GM12878 (cell line): Measurements from ENCODE around the gene DUOXA2. TPM values are rescaled to one million over a fixed set of nuclear protein-coding genes. Genes with fewer than 3 reads are reported as not detected.

Source experiments
- ATAC-seq: fragments of 200-7000 bp; cut with Tn5 transposase; 3 replicates; pipeline ENCODE4 v1.9.1; 2020; ENCODE audit warnings: mild to moderate bottlenecking, moderate library complexity
- BruUV-seq: library from RNA; stranded (reverse); fragments of 400-500 nt; replicated peaks from 2 replicates; lab custom pipeline; 2021; lab: Mats Ljungman, UMichigan
- CTCF ChIA-PET: fragments of 300-600 bp; sonication (Branson Sonifier 250); formaldehyde crosslinking; extraction: SDS; loops from one replicate; lab custom pipeline; 2021; ENCODE audit warnings: inconsistent platforms; lab: Yijun Ruan, JAX
- POLR2A ChIA-PET: fragments of 350-600 bp; formaldehyde crosslinking; extraction: SDS; loops from one replicate; lab custom pipeline; 2021; ENCODE audit warnings: inconsistent platforms; lab: Charles Lee
- RAD21 ChIA-PET: fragments of 300-600 bp; sonication (Branson Sonifier 250); formaldehyde crosslinking; loops from one replicate; lab custom pipeline; 2023; ENCODE audit warnings: antibody characterized with exemption; ENCODE audit not compliant: unreplicated experiment; lab: Charles Lee
- SMC1A ChIA-PET: fragments of 300-600 bp; sonication (Branson Sonifier 250); formaldehyde crosslinking; loops from one replicate; lab custom pipeline; 2023; ENCODE audit not compliant: unreplicated experiment, uncharacterized antibody; lab: Charles Lee
- DNase-seq: peaks from one replicate; pipeline ENCODE4 v3.0.0-alpha.2; 2011; ENCODE audit warnings: low read depth, low spot score
- FAIRE-seq: peaks from 3 replicates; lab custom pipeline; 2011; peaks lifted over from hg19 to GRCh38; lab: Jason Lieb, UNC
- H2AFZ ChIP-seq: 2 replicates; pipeline ENCODE4 v1.6.0; 2011; ENCODE audit warnings: low read depth, low read length, control low read depth; ENCODE audit not compliant: control insufficient read depth
- H3K27ac ChIP-seq: 2 replicates; pipeline ENCODE4 v1.5.1; 2011; ENCODE audit warnings: control low read depth; ENCODE audit not compliant: control insufficient read depth, insufficient read depth
- H3K27me3 ChIP-seq, 2 experiments: replicated peaks in 1 of 2; 2 replicates each; pipeline versions ENCODE4 v1.6.0 to v1.6.1; 2011; ENCODE audit warnings: low read length in 1 of 2; ENCODE audit not compliant: control insufficient read depth in 2 of 2, insufficient read depth in 2 of 2
- H3K36me3 ChIP-seq, 2 experiments: 2 replicates each; pipeline ENCODE4 v1.5.1; 2011; ENCODE audit warnings: low read length in 1 of 2; ENCODE audit not compliant: control insufficient read depth in 2 of 2, insufficient read depth in 2 of 2
- H3K4me1 ChIP-seq: 2 replicates; pipeline ENCODE4 v1.6.1; 2011; ENCODE audit warnings: mild to moderate bottlenecking, low read length, moderate library complexity, mixed read lengths; ENCODE audit not compliant: control insufficient read depth, insufficient read depth
- H3K4me2 ChIP-seq: 2 replicates; pipeline ENCODE4 v1.6.0; 2011; ENCODE audit warnings: control low read depth; ENCODE audit not compliant: control insufficient read depth, insufficient read depth
- H3K4me3 ChIP-seq: fragments of 200-600 bp; sonication (generic); 2 replicates; pipeline ENCODE4 v1.5.1; 2016
- H3K79me2 ChIP-seq: 2 replicates; pipeline ENCODE4 v1.6.0; 2011; ENCODE audit warnings: low read length; ENCODE audit not compliant: control insufficient read depth, insufficient read depth
- H3K9ac ChIP-seq: 2 replicates; pipeline ENCODE4 v1.8.0; 2011; ENCODE audit warnings: low read length, control low read depth, mixed read lengths; ENCODE audit not compliant: control insufficient read depth, insufficient read depth
- H3K9me3 ChIP-seq: replicated peaks from 3 replicates; pipeline ENCODE4 v1.5.1; 2011; ENCODE audit warnings: mild to moderate bottlenecking, low read length; ENCODE audit not compliant: control insufficient read depth, insufficient read depth
- H4K20me1 ChIP-seq: 2 replicates; pipeline ENCODE4 v1.6.0; 2011; ENCODE audit not compliant: control insufficient read depth, insufficient read depth
- BMI1 ChIP-seq: fragments of 450-650 bp; IDR thresholded peaks from 2 replicates; pipeline ENCODE4 v1.6.1; 2016; ENCODE audit warnings: mild to moderate bottlenecking, moderate library complexity, borderline replicate concordance
- ESRRA ChIP-seq: IDR thresholded peaks from 2 replicates; pipeline ENCODE4 v1.6.1; 2012; ENCODE audit warnings: mild to moderate bottlenecking, low read length, improper control_type of control experiment
- IKZF2 ChIP-seq, 2 experiments: fragments of 450-650 bp; IDR thresholded peaks; 2 replicates each; pipeline ENCODE4 v1.6.1; 2017; ENCODE audit warnings: mild to moderate bottlenecking in 2 of 2, moderate library complexity in 2 of 2
- KDM1A ChIP-seq: fragments of 200-600 bp; sonication (generic); IDR thresholded peaks from 2 replicates; pipeline ENCODE4 v1.6.1; 2016; ENCODE audit warnings: borderline replicate concordance
- MEF2B ChIP-seq: fragments of 450-650 bp; IDR thresholded peaks from 2 replicates; pipeline ENCODE4 v1.6.1; 2018; ENCODE audit warnings: mild to moderate bottlenecking, moderate library complexity; ENCODE audit not compliant: partially characterized antibody, poor library complexity, severe bottlenecking
- PAX5 ChIP-seq: IDR thresholded peaks from 2 replicates; pipeline ENCODE4 v1.6.1; 2011; ENCODE audit warnings: low read depth, low read length, borderline replicate concordance
- POLR2A ChIP-seq: IDR thresholded peaks from 2 replicates; pipeline ENCODE4 v1.6.1; 2011; ENCODE audit warnings: low read depth, mild to moderate bottlenecking, low read length
- POU2F2 ChIP-seq: IDR thresholded peaks from 3 replicates; pipeline ENCODE4 v1.6.1; 2011; ENCODE audit warnings: low read depth, mild to moderate bottlenecking, low read length, borderline replicate concordance
- SMAD1 ChIP-seq: fragments of 450-650 bp; IDR thresholded peaks from 2 replicates; pipeline ENCODE4 v1.6.1; 2018; ENCODE audit warnings: mild to moderate bottlenecking, low read depth; ENCODE audit not compliant: partially characterized antibody
- WGBS: methylation state at CpG from one replicate; pipeline ENCODE4 v1.1.6; 2016; ENCODE audit warnings: low lambda C conversion rate; ENCODE audit not compliant: insufficient replicate concordance, insufficient coverage; ENCODE audit errors: missing lambda C conversion rate; 5-methylcytosine and 5-hydroxymethylcytosine counted together
- in situ Hi-C: fragments of 300-500 bp; cut with MboI; formaldehyde crosslinking; loops from 9 replicates; pipeline ENCODE4 v1.14.3; 2018; ENCODE audit warnings: mixed read lengths
- intact Hi-C: fragments of 100-400 bp; cut with micrococcal nuclease; formaldehyde crosslinking; loops from one replicate; pipeline ENCODE4 v1.14.2; 2022; ENCODE audit not compliant: unreplicated experiment
- polyA plus RNA-seq, 11 experiments: library from polyadenylated mRNA; depleted of rRNA in 4 of 11; unstranded in 6 of 11; stranded (reverse) in 5 of 11; fragments of >200 nt; fragmentation: Nextera tagmentation in 4 of 11; fragmentation: Illumina TruSeq in 1 of 11; extraction: Ambion mirVana in 4 of 11; extraction: Trizol in 1 of 11; gene quantifications; 1 replicate in 1 of 11; 2 replicates in 10 of 11; pipeline versions ENCODE4 v1.2.1 to v1.2.3, GENCODE V29; 2011 to 2016; ENCODE audit warnings: inconsistent platforms in 2 of 11, missing spikeins in 2 of 11, low read depth in 1 of 11
- total RNA-seq, 4 experiments: library from RNA; depleted of rRNA in 3 of 4; stranded (reverse); fragments of >200 nt in 3 of 4; fragmentation: Illumina TruSeq in 1 of 4; extraction: Trizol in 1 of 4; gene quantifications; 2 replicates each; pipeline versions ENCODE4 v1.2.1 to v1.2.3, GENCODE V29; 2013 to 2021

The DUOXA2 gene
- total and polyA plus RNA-seq, 10 of the 15 experiments (the other 5 are each of a cell fraction or from before 2014, with no cell fraction given): not detected

- no peaks in the 10 kb centered on the region for H3K79me2 ChIP-seq
- no TSS peak for BruUV-seq
- intact Hi-C loops (no loop called here), in situ Hi-C loops (no loop called here)
- H3K9me3 ChIP-seq: no peaks in the 10 kb centered on the region
- POLR2A ChIA-PET: interaction anchor here (0.6 kb wide), 1 partner anchor 11 kb away, joined by 3 read pairs; no protein-coding TSS in a partner anchor
- no peak overlapping the region for H3K4me3 ChIP-seq
- no peak for ATAC-seq
- SMC1A ChIA-PET: no interaction called here
- CTCF ChIA-PET: interaction anchor here (1.0 kb wide), 1 partner anchor 13 kb away, joined by 4 read pairs; no protein-coding TSS in a partner anchor
- no peak overlapping the region for H2AFZ ChIP-seq
- no peak for DNase-seq
- H3K27me3 ChIP-seq: no peaks in the 10 kb centered on the region
- no peak overlapping the region for H3K4me2 ChIP-seq
- TF ChIP-seq PAX5: no peak
- TF ChIP-seq BMI1: no peak
- no peak for TF ChIP-seq KDM1A
- no peak for TF ChIP-seq SMAD1
- TF ChIP-seq IKZF2 (IDR thresholded peaks at IDR 0.05): no peak
- TF ChIP-seq POU2F2: no peak
- TF ChIP-seq ESRRA: no peak
- no peak for TF ChIP-seq POLR2A
- no peak for TF ChIP-seq MEF2B
- 59% methylated on average over 11 of the region's 11 CpGs for WGBS
- no peak overlapping the region for H3K27ac ChIP-seq
- H4K20me1 ChIP-seq: no peaks in the 10 kb centered on the region; the same call in 1 of the 2 replicates
- H3K36me3 ChIP-seq: no peaks in the 10 kb centered on the region
- no peak for FAIRE-seq
- RAD21 ChIA-PET: interaction anchor here (2.2 kb wide), 1 partner anchor 12 kb away, joined by 6 read pairs; no protein-coding TSS in a partner anchor
- no peak overlapping the region for H3K9ac ChIP-seq
- no peaks in the 10 kb centered on the region for H3K4me1 ChIP-seq
Measured at GRCh38 chr15:45105586-45105985, 8.5 kb upstream of the DUOXA2 start.
